Suppressor macrophage (primary cell): ENCODE results near the gene SCNN1G.
A peak's percentile ranks its signal among the peaks of the same experiment; 100 is the strongest.
"Not testable (repeated sequence)": the region's sequence is repeated elsewhere in the genome, so short reads cannot be mapped to it uniquely, and the experiment has no call there.

Experiments used
- DNase-seq, 4 experiments: peaks; one replicate each; pipeline ENCODE4 v3.0.0-alpha.2; 2020 to 2022
- total RNA-seq, 17 experiments: gene quantifications; one replicate each; lab custom pipeline; 2026; ENCODE audit warnings: mixed read lengths in 6 of 17, inconsistent platforms in 3 of 17; lab: John Stamatoyannopoulos, UW

SCNN1G gene
- 0 to 2.0 (median 0) reads per million in 17 experiments for total RNA-seq

GRCh38 chr16:23182679-23183542, at the start of gene SCNN1G:
TSS of gene SCNN1G (plus strand) at chr16:23182745. CDS start at chr16:23186272, 3,527 bp downstream.
- peak in 1 of 4 experiments; percentile 9 for DNase-seq

- no peak for DNase-seq
Observed at GRCh38 chr16:23132775-23133463, 49.6 kb upstream of the SCNN1G start.

GRCh38 chr16:23134274-23134673, 48.3 kb upstream of the SCNN1G start:
- DNase-seq, result no peak

- no peak for DNase-seq
Observed at GRCh38 chr16:23137256-23137655, 45.3 kb upstream of the SCNN1G start.

- DNase-seq, result no peak
Observed at GRCh38 chr16:23137818-23138217, 44.7 kb upstream of the SCNN1G start.

- DNase-seq, result no peak
Observed at GRCh38 chr16:23140107-23140506, 42.4 kb upstream of the SCNN1G start.

- no peak for DNase-seq
Observed at GRCh38 chr16:23141033-23141432, 41.5 kb upstream of the SCNN1G start.

- DNase-seq, result no peak
Observed at GRCh38 chr16:23141500-23141899, 41.0 kb upstream of the SCNN1G start.

GRCh38 chr16:23141959-23142740, 40.4 kb upstream of the SCNN1G start:
- no peak for DNase-seq

GRCh38 chr16:23143391-23143790, 39.2 kb upstream of the SCNN1G start:
- no peak for DNase-seq

GRCh38 chr16:23144393-23144792, 38.2 kb upstream of the SCNN1G start:
- not testable (repeated sequence) for DNase-seq

- no peak for DNase-seq
Observed at GRCh38 chr16:23145186-23145585, 37.4 kb upstream of the SCNN1G start.

GRCh38 chr16:23145608-23146007, 36.9 kb upstream of the SCNN1G start:
- DNase-seq, result no peak

GRCh38 chr16:23146877-23147601, 35.5 kb upstream of the SCNN1G start:
- no peak for DNase-seq

GRCh38 chr16:23147666-23148065, 34.9 kb upstream of the SCNN1G start:
- no peak for DNase-seq

GRCh38 chr16:23148166-23148512, 34.4 kb upstream of the SCNN1G start:
- DNase-seq, result no peak

- DNase-seq, result peak; percentile 29 to 75 (median 62)
Observed at GRCh38 chr16:23148513-23149266, 33.9 kb upstream of the SCNN1G start.

GRCh38 chr16:23149267-23149992, 33.1 kb upstream of the SCNN1G start, which contains the start of gene USP31:
TSS of gene USP31 (minus strand) at chr16:23149452. CDS start at chr16:23149270, 182 bp downstream.
- peak; percentile 95 to 99 (median 97) for DNase-seq

GRCh38 chr16:23149993-23150364, 32.6 kb upstream of the SCNN1G start:
- DNase-seq, result no peak

GRCh38 chr16:23152386-23153178, 30.0 kb upstream of the SCNN1G start:
- DNase-seq, result no peak
